Measurements from ENCODE around the gene ZBTB46.

The ZBTB46 gene

GRCh38 chr20:63702036-63702665, 128.9 kb downstream of the ZBTB46 start:
- DNase-seq, result no peak

- DNase-seq, result no peak
Observed at GRCh38 chr20:63701329-63702035, 129.6 kb downstream of the ZBTB46 start.

DNA sequence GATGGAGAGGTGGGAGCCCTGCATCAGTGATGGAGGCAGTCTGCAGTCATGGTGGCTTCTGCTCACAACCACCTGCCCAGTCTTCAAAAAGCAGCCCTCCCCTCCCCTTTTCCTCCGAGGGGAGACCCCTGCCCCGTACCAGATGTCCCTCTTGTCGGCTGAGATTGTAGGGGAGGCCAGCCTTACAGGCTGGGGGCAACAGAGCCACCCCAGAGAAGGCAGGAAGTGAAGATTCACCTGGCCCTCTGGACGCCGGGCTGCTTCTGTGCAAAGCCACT, 130.1 kb downstream of the ZBTB46 start:
- DNase-seq, result no peak

DNA sequence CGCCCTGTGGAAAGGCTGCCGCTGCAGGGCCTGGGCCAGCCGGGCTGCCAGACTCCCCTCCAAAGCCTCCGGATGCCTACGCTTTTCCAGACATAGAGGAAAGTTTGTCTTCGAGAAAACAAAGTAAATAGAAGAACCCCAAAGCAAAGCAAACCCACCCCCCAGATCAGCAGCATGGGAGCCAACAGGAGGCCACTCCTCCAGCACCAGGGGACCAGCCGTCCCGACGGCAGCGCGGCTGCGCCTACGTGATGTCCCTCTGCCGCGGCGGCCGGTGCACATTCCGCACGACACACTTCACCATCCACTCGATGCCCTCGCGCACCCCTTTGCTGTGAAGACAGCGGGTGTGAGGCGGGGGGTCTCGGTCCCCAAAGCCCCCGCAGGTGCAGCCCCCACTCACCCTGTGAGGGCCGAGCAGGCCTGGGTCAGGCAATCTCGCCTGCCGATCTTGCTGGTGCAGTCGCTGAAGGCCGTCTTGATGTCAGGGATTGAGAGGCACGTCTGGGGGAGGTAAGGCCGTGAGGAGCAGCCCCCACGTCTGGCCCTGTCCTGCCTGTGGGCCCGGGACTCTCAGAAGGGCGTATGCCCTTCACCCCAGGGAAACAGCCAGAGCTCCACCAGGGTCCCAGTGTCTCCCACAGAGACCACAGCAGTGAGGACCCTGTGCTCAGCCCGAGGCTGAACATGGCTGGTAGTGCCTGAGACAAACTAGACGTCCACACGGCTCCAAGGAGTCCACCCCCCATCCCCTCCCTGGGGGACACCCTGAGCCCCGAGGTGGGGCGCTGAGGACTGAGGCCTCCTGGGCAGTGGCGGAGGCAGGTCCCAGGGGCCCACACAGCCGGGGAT, 130.6 kb downstream of the ZBTB46 start:
- no peak for DNase-seq

GRCh38 chr20:63699466-63700198, 131.4 kb downstream of the ZBTB46 start:
- no peak for DNase-seq

- DNase-seq, result no peak
Observed at GRCh38 chr20:63698739-63699465, 132.2 kb downstream of the ZBTB46 start.

- DNase-seq, result no peak
Observed at GRCh38 chr20:63697868-63698545, 133.1 kb downstream of the ZBTB46 start.

DNA sequence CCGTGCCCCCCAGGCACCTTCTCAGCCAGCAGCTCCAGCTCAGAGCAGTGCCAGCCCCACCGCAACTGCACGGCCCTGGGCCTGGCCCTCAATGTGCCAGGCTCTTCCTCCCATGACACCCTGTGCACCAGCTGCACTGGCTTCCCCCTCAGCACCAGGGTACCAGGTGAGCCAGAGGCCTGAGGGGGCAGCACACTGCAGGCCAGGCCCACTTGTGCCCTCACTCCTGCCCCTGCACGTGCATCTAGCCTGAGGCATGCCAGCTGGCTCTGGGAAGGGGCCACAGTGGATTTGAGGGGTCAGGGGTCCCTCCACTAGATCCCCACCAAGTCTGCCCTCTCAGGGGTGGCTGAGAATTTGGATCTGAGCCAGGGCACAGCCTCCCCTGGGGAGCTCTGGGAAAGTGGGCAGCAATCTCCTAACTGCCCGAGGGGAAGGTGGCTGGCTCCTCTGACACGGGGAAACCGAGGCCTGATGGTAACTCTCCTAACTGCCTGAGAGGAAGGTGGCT, 133.7 kb downstream of the ZBTB46 start:
- DNase-seq, result no peak

GRCh38 chr20:63696628-63697356, 134.3 kb downstream of the ZBTB46 start, which contains the start of gene TNFRSF6B:
Gene TNFRSF6B (plus strand): TSS chr20:63696652. CDS start chr20:63696768, 116 bp downstream.
- DNase-seq, result no peak

DNA sequence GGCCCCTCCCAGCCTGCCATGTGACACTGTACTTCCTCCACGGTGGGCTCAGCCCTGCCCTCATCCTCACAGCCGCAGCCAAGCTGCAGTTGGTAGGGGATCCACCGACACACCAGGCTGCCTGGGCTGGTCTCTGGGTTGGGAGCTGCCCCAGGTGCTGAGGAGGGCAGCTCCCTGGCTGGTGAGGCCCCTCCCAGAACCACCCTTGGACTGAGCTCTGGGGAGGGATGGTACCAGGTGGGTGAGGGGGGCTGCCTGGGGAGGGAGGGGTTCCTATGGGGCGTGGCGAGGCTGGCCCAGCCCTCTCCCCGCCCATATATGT, 134.8 kb downstream of the ZBTB46 start:
- DNase-seq, result no peak

DNA sequence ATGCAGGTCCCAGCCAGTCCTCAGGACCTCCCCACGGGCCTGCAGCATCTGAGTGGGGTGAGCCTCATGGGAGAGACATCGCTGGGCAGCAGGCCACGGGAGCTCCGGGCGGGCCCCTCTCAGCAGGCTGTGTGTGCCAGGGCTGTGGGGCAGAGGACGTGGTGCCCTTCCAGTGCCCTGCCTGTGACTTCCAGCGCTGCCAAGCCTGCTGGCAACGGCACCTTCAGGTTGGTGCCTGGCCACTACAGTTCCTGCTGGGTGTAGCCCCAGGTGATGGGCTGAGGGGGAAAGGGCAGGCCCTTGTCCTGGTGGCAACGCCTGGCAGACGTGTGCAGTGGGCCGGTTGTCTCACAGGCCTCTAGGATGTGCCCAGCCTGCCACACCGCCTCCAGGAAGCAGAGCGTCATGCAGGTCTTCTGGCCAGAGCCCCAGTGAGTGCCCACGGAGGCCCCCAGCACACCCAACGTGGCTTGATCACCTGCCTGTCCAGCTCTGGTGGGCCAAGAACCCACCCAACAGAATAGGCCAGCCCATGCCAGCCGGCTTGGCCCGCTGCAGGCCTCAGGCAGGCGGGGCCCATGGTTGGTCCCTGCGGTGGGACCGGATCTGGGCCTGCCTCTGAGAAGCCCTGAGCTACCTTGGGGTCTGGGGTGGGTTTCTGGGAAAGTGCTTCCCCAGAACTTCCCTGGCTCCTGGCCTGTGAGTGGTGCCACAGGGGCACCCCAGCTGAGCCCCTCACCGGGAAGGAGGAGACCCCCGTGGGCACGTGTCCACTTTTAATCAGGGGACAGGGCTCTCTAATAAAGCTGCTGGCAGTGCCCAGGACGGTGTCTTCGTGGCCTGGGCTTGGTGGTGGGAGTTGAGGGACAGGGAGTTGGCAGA, 135.4 kb downstream of the ZBTB46 start:
- DNase-seq, result no peak

DNA sequence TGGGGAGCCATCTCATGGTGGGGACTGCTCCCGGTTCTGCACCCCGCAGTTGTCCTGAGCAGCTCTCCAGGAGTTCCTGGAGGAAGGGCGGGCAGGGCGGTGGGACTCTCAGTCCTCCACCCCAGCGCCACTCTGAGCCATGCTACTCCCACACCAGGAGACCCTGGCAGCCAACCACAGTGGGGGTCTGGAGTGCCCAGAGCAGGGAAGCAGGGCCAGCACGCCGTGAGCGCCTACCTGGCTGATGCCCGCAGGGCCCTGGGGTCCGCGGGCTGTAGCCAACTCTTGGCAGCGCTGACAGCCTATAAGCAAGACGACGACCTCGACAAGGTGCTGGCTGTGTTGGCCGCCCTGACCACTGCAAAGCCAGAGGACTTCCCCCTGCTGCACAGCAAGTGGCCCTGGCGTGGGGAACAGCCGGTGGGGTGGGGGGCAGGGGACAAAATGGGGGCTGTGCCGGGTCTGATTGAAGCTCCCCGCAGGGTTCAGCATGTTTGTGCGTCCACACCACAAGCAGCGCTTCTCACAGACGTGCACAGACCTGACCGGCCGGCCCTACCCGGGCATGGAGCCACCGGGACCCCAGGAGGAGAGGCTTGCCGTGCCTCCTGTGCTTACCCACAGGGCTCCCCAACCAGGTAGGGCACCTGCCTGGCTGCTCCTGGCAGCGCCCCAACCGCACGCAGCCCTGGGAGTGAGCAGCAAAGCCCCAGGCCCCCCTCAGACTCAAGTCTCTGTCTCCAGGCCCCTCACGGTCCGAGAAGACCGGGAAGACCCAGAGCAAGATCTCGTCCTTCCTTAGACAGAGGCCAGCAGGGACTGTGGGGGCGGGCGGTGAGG, 136.3 kb downstream of the ZBTB46 start:
- DNase-seq, result no peak

GRCh38 chr20:63693733-63694583, 137.1 kb downstream of the ZBTB46 start:
- DNase-seq, result no peak
